Nephron progenitor cell (in vitro differentiated cells): ENCODE results near the gene SLC6A3.

ENCODE experiments used
- DNase-seq: peaks from one replicate; pipeline ENCODE4 v3.0.0; 2021
- H3K27ac Mint-ChIP-seq: 2 replicates; pipeline ENCODE4 v1.8.0; 2021; ENCODE audit warnings: mild to moderate bottlenecking, moderate library complexity, mixed read lengths
- H3K27me3 Mint-ChIP-seq: 2 replicates; pipeline ENCODE4 v1.8.0; 2021; ENCODE audit warnings: mild to moderate bottlenecking, low read depth, mixed read lengths; ENCODE audit not compliant: poor library complexity
- H3K36me3 Mint-ChIP-seq: 2 replicates; pipeline ENCODE4 v1.8.0; 2021; ENCODE audit warnings: low read depth, mixed read lengths
- H3K4me1 Mint-ChIP-seq: 2 replicates; pipeline ENCODE4 v1.8.0; 2021; ENCODE audit warnings: mixed read lengths
- H3K4me3 Mint-ChIP-seq: 2 replicates; pipeline ENCODE4 v1.8.0; 2021; ENCODE audit warnings: mild to moderate bottlenecking, moderate library complexity, mixed read lengths
- H3K9me3 Mint-ChIP-seq: 2 replicates; pipeline ENCODE4 v1.8.0; 2021; ENCODE audit warnings: mild to moderate bottlenecking, moderate library complexity, mixed read lengths
- CTCF ChIP-seq: fragments of 200-600 bp; sonication (generic); IDR thresholded peaks from 2 replicates; pipeline ENCODE4 v1.5.0; 2021; ENCODE audit warnings: antibody characterized with exemption

Gene SLC6A3

DNA sequence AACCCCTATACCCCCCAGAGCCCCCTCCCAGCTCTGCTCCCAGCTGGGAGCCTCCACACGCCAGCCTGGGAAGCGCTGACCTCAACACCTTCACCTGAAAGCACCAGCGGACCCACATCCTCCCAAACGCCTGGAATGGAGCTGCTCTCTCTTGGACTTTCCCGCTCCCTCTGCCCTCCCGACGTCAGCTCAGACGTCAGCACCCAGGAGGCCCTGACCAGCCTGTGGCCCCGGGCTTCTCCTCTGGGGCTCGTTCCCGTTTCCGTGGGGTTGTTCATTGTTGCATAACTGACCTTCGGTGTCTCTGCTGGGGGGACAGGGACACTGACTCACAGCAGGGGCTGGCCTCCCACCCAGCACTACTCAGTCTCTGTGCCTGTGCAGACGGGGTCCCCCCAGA, 35.0 kb upstream of the SLC6A3 start:
- H3K9me3 Mint-ChIP-seq, result no peaks in the 10 kb centered on the region

GRCh38 chr5:1479581-1480188, 34.4 kb upstream of the SLC6A3 start:
- H3K9me3 Mint-ChIP-seq, result no peaks in the 10 kb centered on the region
- peak; percentile 54 for DNase-seq
- H3K27ac Mint-ChIP-seq, result no peak overlapping the region
- H3K36me3 Mint-ChIP-seq, result no peaks in the 10 kb centered on the region
- no peak overlapping the region for H3K4me3 Mint-ChIP-seq
- TF ChIP-seq CTCF, result peak; percentile 66
- H3K4me1 Mint-ChIP-seq, result no peaks in the 10 kb centered on the region
- H3K27me3 Mint-ChIP-seq, result no peaks in the 10 kb centered on the region

More for the DNA sequence above, 35.0 kb upstream of the SLC6A3 start:
- Mint-ChIP-seq H3K36me3 (no peaks in the 10 kb centered on the region), H3K27me3 (no peaks in the 10 kb centered on the region), H3K27ac (peak overlapping the region; percentile 91), H3K4me3 (no peak overlapping the region), H3K4me1 (no peaks in the 10 kb centered on the region)
- TF ChIP-seq CTCF, result no peak
- no peak for DNase-seq

GRCh38 chr5:1479066-1479465, 33.8 kb upstream of the SLC6A3 start:
- no peak for DNase-seq
- H3K4me1 Mint-ChIP-seq, result no peaks in the 10 kb centered on the region
- H3K27me3 Mint-ChIP-seq, result no peaks in the 10 kb centered on the region
- H3K36me3 Mint-ChIP-seq, result peaks cover 2% of the 10 kb centered on the region
- H3K27ac Mint-ChIP-seq, result no peak overlapping the region
- no peak for TF ChIP-seq CTCF
- no peak overlapping the region for H3K4me3 Mint-ChIP-seq
- H3K9me3 Mint-ChIP-seq, result no peaks in the 10 kb centered on the region

DNA sequence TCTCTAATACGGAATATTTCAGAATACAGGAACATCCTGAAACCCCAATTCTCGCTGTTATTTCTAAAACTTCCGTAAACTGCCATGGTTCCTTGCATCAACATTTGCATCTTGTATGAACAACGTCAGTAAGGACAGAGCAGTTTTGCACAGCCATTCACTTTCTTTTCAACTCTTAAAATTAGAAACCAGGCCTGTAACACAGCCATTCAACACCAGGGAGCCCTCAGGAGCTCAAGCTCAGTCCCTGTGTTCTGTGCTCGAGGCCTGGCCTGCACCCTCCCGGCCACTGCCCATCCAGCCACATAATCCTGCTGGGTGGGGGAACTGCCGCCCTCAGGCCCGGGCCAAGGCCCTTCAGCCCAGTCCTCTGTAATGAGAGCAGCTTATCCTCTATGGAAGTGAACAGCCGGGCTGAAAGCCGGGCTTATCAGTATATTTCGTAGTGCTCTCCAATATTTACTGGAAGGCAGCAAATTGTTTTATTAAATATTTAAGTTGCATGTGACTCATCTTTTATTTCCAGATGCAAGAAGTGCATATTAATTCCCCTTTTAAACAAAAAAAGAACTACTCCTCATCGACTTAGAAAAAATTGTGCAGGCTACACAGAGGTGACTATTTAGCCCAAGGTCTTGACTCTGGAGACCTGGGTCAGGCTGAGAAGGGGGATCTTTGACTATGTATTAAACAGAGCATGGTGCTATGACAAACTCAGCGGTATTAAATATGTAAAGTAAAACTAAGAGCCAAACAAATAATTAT, 33.2 kb upstream of the SLC6A3 start:
- no peak for DNase-seq
- no peaks in the 10 kb centered on the region for H3K4me1 Mint-ChIP-seq
- TF ChIP-seq CTCF, result no peak
- no peaks in the 10 kb centered on the region for H3K9me3 Mint-ChIP-seq
- H3K4me3 Mint-ChIP-seq, result no peak overlapping the region
- no peak overlapping the region for H3K27ac Mint-ChIP-seq
- H3K27me3 Mint-ChIP-seq, result no peaks in the 10 kb centered on the region
- H3K36me3 Mint-ChIP-seq, result peaks cover 8% of the 10 kb centered on the region

- Mint-ChIP-seq H3K4me3 (no peak overlapping the region), H3K27ac (no peak overlapping the region), H3K4me1 (no peaks in the 10 kb centered on the region), H3K36me3 (peaks cover 11% of the 10 kb centered on the region), H3K27me3 (peaks cover 3% of the 10 kb centered on the region), H3K9me3 (no peaks in the 10 kb centered on the region)
- no peak for DNase-seq
- TF ChIP-seq CTCF, result no peak
Observed at GRCh38 chr5:1477341-1477740, 32.1 kb upstream of the SLC6A3 start.

- no peak overlapping the region for H3K27ac Mint-ChIP-seq
- H3K4me3 Mint-ChIP-seq, result no peak overlapping the region
- H3K36me3 Mint-ChIP-seq, result peaks cover 14% of the 10 kb centered on the region
- DNase-seq, result no peak
- H3K9me3 Mint-ChIP-seq, result no peaks in the 10 kb centered on the region
- no peak for TF ChIP-seq CTCF
- no peaks in the 10 kb centered on the region for H3K4me1 Mint-ChIP-seq
- H3K27me3 Mint-ChIP-seq, result peaks cover 3% of the 10 kb centered on the region
Observed at GRCh38 chr5:1476967-1477310, 31.7 kb upstream of the SLC6A3 start.
